Small intestine (tissue), 16 donors: ENCODE data around the gene OR4C45. TPM values are rescaled to one million over a fixed set of nuclear protein-coding genes. Genes with fewer than 3 reads are reported as not detected.
A peak's percentile ranks its signal among the peaks of the same experiment; 100 is the strongest.
"Not testable (repeated sequence)": the region's sequence is repeated elsewhere in the genome, so short reads cannot be mapped to it uniquely, and the experiment has no call there.

Source experiments
- DNase-seq, 2 donors: peaks; one replicate each; pipeline versions ENCODE4 v3.0.0 to v3.0.0-alpha.2; 2013
- FAIRE-seq: peaks from 2 replicates; lab custom pipeline; 2012; peaks lifted over from hg19 to GRCh38; lab: Jason Lieb, UNC
- H3K27ac ChIP-seq, 3 donors: one replicate each; pipeline ENCODE4 v1.5.1; 2013; ENCODE audit warnings: low read length in 2 of 3, mild to moderate bottlenecking in 2 of 3, control low read depth in 1 of 3, inconsistent platforms in 1 of 3, low read depth in 1 of 3, moderate library complexity in 1 of 3
- H3K27me3 ChIP-seq, 3 donors: one replicate each; pipeline ENCODE4 v1.6.1; 2013; ENCODE audit warnings: low read length in 3 of 3, inconsistent platforms in 1 of 3; ENCODE audit not compliant: control insufficient read depth in 3 of 3, insufficient read depth in 3 of 3
- H3K36me3 ChIP-seq, 3 donors: one replicate each; pipeline ENCODE4 v1.6.1; 2013; ENCODE audit warnings: low read length in 3 of 3, inconsistent platforms in 1 of 3, low read depth in 1 of 3, mild to moderate bottlenecking in 1 of 3, moderate library complexity in 1 of 3; ENCODE audit not compliant: control insufficient read depth in 3 of 3, insufficient read depth in 2 of 3
- H3K4me1 ChIP-seq, 3 donors: one replicate each; pipeline ENCODE4 v1.6.1; 2013; ENCODE audit warnings: low read length in 2 of 3, inconsistent platforms in 1 of 3, low read depth in 1 of 3, mild to moderate bottlenecking in 1 of 3, moderate library complexity in 1 of 3; ENCODE audit not compliant: control insufficient read depth in 3 of 3, insufficient read depth in 2 of 3
- H3K4me3 ChIP-seq, 3 donors: one replicate each; pipeline ENCODE4 v1.5.1; 2013; ENCODE audit warnings: low read length in 3 of 3, control low read depth in 1 of 3, inconsistent platforms in 1 of 3, low read depth in 1 of 3, mild to moderate bottlenecking in 1 of 3, moderate library complexity in 1 of 3
- H3K9me3 ChIP-seq, 2 donors: one replicate each; pipeline ENCODE4 v1.6.1; 2013; ENCODE audit warnings: low read depth in 1 of 2, low read length in 1 of 2; ENCODE audit not compliant: control insufficient read depth in 2 of 2, insufficient read depth in 1 of 2
- WGBS, 3 donors: extraction: QIAGEN DNeasy Blood & Tissue Kit; methylation state at CpG; one replicate each; pipeline ENCODE4 v1.1.7; 2013; 5-methylcytosine and 5-hydroxymethylcytosine counted together
- long read RNA-seq, 10 donors: transcript quantifications; one replicate each; lab custom pipeline, GENCODE V29; 2026
- polyA plus RNA-seq, 4 donors: library from polyadenylated mRNA; stranded (reverse) in 3 of 4; unstranded in 1 of 4; fragments of 200-250 nt in 3 of 4; fragments of 120-200 nt in 1 of 4; gene quantifications; one replicate each; pipeline versions ENCODE4 v1.2.1 to v1.2.3, GENCODE V29; 2013
- donor health status: healthy with polysubstance abuse.
- donor health status: control.
- donor health status: control.
- donor health status: Bipolar disorder and iron deficiency.
- donor health status: healthy.

Gene OR4C45
- polyA plus RNA-seq = not detected
- long read RNA-seq, donor 1 = 0 reads
- long read RNA-seq, donor 2 = 0 reads
- long read RNA-seq, donor 3 = 0 reads
- long read RNA-seq, donor 4 = 0 reads
- long read RNA-seq, donor 5 = 0 reads
- long read RNA-seq, donor 6 = 0 reads
- long read RNA-seq, donor 7 = 0 reads
- long read RNA-seq, donor 8 = 0 reads
- long read RNA-seq, donor 9 = 0 reads
- long read RNA-seq, donor 10 = 0 reads

DNA sequence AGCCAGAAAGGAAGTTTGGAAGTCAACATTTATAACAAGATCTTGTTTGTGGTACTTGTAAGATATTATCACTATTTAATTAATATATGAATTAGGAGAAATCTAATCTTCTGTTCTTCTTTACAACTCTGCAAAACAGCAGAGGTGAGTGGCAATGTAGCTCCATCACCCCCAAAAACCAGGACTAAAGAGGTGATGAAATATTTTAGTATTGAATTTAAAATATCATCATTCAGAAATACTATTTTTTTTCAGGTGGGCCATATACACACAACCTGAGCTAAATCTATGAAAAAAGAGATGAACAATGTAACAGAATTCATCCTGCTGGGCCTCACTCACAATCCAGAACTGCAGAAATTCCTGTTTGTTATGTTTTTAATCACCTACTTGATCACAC is at the start of gene OR4C45:
Gene OR4C45 (plus strand): TSS at position 301 of the 400 bp plus-strand sequence.
- Histone ChIP-seq H3K36me3 (no peaks in the 10 kb centered on the region), H3K9me3 (peaks cover 0 to 26% of the 10 kb centered on the region in 2 donors), H3K27ac (no peak within 1 kb of the TSS), H3K4me1 (no peaks in the 10 kb centered on the region), H3K27me3 (no peaks in the 10 kb centered on the region), H3K4me3 (no peak within 1 kb of the TSS)
- DNase-seq (no peak), FAIRE-seq (no peak)

DNA sequence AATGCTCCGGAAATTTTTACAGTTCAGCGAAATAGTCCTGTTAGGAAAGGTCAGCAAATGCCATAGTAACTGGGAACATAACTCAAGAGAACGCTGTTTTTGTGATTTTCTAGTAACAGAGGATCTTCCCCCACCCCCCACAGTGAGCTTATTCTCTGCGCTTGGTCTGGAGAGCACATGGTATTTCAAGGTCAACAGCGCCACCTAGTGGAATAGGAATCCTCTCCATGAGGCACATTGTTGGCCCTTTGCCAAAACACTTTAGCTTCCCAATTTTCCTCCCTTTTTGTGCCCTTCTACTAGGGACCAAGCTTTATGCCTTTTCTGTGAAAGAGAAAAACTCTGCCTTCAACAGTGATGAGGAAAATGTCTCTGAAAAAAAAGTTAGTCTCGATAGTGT is 37.1 kb upstream of the OR4C45 start:
- DNase-seq = peak in 1 of 2 donors; percentile 21
- Histone ChIP-seq H3K9me3 (peaks cover 0 to 24% of the 10 kb centered on the region in 2 donors), H3K27me3 (no peaks in the 10 kb centered on the region), H3K27ac (no peak overlapping the region), H3K4me3 (no peak overlapping the region), H3K36me3 (no peaks in the 10 kb centered on the region), H3K4me1 (no peaks in the 10 kb centered on the region)
- WGBS, 3 donors = 42 to 55% (median 52%) methylated on average over 6 of the region's 6 CpGs
- FAIRE-seq = no peak

DNA sequence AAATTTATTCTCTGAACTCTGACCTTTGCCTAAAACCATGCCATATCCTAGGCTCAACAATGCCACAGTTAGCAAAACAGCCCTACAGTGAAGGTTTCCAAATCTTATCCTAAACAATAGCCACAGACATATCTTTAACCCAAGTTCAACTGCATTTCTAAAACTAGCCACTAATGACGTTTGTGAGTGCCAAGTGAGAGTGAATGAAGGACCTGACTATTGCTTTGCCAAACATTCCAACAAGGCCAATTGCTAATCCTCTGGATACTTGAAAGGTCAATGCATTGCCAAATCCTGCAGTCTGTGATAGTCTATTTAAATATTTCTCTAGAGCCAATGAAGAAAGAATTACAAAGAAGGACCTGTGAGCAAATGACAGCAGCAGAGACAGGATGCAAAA is 2.5 kb upstream of the OR4C45 start:
- FAIRE-seq (no peak), DNase-seq (no peak)
- WGBS, 3 donors = 59 to 61% (median 61%) methylated on average over 1 of the region's 1 CpG

DNA sequence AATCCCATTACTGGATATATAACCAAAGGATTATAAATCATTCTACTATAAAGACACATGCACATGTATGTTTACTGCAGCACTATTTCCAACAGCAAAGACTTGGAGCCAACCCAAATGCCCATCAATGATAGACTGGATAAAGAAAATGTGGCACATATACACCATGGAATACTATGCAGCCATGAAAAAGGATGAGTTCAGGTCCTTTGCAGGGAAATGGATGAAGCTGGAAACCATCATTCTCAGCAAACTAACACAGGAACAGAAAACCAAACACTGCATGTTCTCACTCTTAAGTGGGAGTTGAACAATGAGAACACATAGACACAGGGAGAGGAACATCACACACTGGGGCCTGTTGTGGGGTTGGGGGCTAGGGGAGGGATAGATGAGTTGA is 3.6 kb downstream of the OR4C45 start:
- peaks cover 0 to 15% of the 10 kb centered on the region in 2 donors for H3K9me3 ChIP-seq
- not testable (repeated sequence) for H3K4me1 ChIP-seq, FAIRE-seq, DNase-seq, H3K36me3 ChIP-seq, H3K4me3 ChIP-seq, H3K27me3 ChIP-seq, H3K27ac ChIP-seq

More for the DNA sequence above, 2.5 kb upstream of the OR4C45 start:
- H3K27me3 ChIP-seq = no peaks in the 10 kb centered on the region
- no peak overlapping the region for H3K27ac ChIP-seq
- no peaks in the 10 kb centered on the region for H3K36me3 ChIP-seq
- no peak overlapping the region for H3K4me3 ChIP-seq
- peaks cover 0 to 32% of the 10 kb centered on the region in 2 donors for H3K9me3 ChIP-seq
- no peaks in the 10 kb centered on the region for H3K4me1 ChIP-seq

DNA sequence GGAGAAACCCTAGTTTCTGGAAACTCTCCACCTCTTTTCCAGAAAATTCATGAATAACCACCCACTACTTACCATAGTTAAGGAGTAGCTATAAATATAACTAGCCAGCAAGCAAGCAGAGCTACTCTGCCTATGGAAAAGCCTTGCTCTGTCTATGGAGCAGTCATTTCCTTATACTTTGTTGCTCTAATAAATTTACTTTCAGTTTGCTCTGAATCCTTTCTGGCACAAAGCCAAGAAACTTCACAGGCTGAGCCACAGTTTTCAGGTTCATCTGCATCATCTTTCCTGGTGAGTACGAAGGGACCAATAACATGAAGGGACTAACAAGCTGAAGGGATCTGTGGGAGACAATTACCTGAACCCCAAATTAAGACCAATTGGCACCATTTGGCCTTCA is 4.6 kb downstream of the OR4C45 start:
- no peak overlapping the region for H3K27ac ChIP-seq
- peaks cover 0 to 15% of the 10 kb centered on the region in 2 donors for H3K9me3 ChIP-seq
- no peaks in the 10 kb centered on the region for H3K27me3 ChIP-seq
- DNase-seq = no peak
- FAIRE-seq = no peak
- H3K4me3 ChIP-seq = no peak overlapping the region
- no peaks in the 10 kb centered on the region for H3K4me1 ChIP-seq
- WGBS, 3 donors = 39 to 60% (median 51%) methylated on average over 1 of the region's 1 CpG
- H3K36me3 ChIP-seq = no peaks in the 10 kb centered on the region

DNA sequence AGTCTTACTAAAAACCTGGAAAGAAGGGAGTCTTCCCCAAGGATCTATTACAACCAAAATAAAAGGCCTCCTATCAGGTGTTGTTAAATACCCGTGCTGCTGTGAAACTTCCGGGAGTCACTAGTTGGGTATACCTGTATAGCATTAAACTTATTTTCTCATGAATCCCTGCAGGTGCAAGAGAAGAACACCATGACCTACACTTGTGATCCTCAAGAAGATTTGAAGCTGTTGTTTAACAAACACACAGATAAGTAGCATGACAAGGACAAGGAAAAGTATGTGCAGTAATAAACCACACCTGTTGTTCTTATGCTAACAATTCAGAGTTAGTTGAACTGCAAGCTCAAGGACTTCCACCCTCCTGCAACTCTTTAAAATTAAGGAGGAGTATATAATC is 12.0 kb downstream of the OR4C45 start:
- no peaks in the 10 kb centered on the region for H3K27me3 ChIP-seq
- no peak for FAIRE-seq
- no peaks in the 10 kb centered on the region for H3K36me3 ChIP-seq
- H3K4me3 ChIP-seq = no peak overlapping the region
- peaks cover 0 to 5% of the 10 kb centered on the region in 2 donors for H3K9me3 ChIP-seq
- 88 to 96% (median 94%) methylated on average over 2 of the region's 2 CpGs for WGBS, 3 donors
- no peak for DNase-seq
- H3K27ac ChIP-seq = no peak overlapping the region
- H3K4me1 ChIP-seq = no peaks in the 10 kb centered on the region

DNA sequence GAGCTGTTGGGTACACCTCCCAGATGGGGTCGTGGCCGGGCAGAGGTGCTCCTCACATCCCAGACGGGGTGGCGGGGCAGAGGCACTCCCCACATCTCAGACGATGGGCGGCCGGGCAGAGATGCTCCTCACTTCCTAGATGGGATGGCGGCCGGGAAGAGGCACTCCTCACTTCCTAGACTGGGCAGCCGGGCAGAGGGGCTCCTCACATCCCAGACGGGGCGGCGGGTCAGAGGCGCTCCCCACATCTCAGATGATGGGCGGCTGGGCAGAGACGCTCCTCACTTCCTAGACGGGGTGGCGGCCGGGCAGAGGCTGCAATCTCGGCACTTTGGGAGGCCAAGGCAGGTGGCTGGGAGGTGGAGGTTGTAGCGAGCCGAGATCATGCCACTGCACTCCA is 30.4 kb downstream of the OR4C45 start:
- DNase-seq, FAIRE-seq, H3K27ac ChIP-seq, H3K4me1 ChIP-seq, H3K4me3 ChIP-seq, H3K36me3 ChIP-seq, H3K27me3 ChIP-seq: not testable (repeated sequence)
- 89 to 95% (median 91%) methylated on average over 16 to 22 of the region's 22 CpGs for WGBS, 3 donors
- peaks cover 0 to 29% of the 10 kb centered on the region in 2 donors for H3K9me3 ChIP-seq

DNA sequence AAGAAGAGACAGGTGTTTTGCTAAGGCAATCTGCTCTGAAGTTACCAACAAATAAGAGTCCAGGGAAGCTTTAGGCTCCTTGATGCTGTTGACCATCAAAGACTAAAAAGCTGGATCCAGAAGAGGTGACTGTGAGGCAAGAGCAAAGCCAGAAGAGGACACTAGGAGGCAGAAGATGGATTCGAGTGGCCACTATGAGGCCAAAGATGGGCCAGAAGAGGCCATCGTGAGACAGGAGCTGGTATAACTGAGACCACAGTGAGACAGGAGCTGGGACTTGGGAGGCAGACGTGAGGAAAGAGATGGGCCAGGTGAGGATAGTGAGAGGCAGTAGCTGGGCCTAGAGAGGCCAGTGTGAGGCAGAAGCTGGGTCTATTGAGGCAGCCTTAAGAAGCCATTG is 37.7 kb downstream of the OR4C45 start:
- WGBS, 3 donors = 53 to 65% (median 56%) methylated on average over 3 of the region's 3 CpGs

More for the DNA sequence above, 37.7 kb downstream of the OR4C45 start:
- no peak for DNase-seq
- no peak overlapping the region for H3K27ac ChIP-seq
- peaks cover 6 to 63% of the 10 kb centered on the region in 2 donors for H3K9me3 ChIP-seq
- H3K4me3 ChIP-seq = no peak overlapping the region
- no peak for FAIRE-seq
- no peaks in the 10 kb centered on the region for H3K36me3 ChIP-seq
- no peaks in the 10 kb centered on the region for H3K27me3 ChIP-seq
- H3K4me1 ChIP-seq = no peaks in the 10 kb centered on the region
